HG02678 (cell line): ENCODE measurements around the gene DMAC2L.

Source experiments
- ATAC-seq: cut with Tn5 transposase; IDR thresholded peaks from one replicate; pipeline ENCODE4 v1.9.1; 2021; ENCODE audit warnings: mild to moderate bottlenecking, moderate library complexity; ENCODE audit not compliant: unreplicated experiment

Gene DMAC2L

GRCh38 chr14:50321009-50321660 lies 9.0 kb downstream of the DMAC2L start:
- ATAC-seq, result peak; percentile 88

GRCh38 chr14:50331596-50331995 lies 19.5 kb downstream of the DMAC2L start:
- no peak for ATAC-seq

- ATAC-seq, result no peak
Measured at GRCh38 chr14:50333014-50333509, 20.9 kb downstream of the DMAC2L start.

- ATAC-seq, result no peak
Measured at GRCh38 chr14:50334211-50334610, 22.1 kb downstream of the DMAC2L start.

GRCh38 chr14:50335389-50335788 lies 23.3 kb downstream of the DMAC2L start:
- ATAC-seq, result no peak

- peak; percentile 73 for ATAC-seq
Measured at GRCh38 chr14:50335989-50336824, 24.1 kb downstream of the DMAC2L start.

- no peak for ATAC-seq
Measured at GRCh38 chr14:50338587-50338986, 26.5 kb downstream of the DMAC2L start.

- no peak for ATAC-seq
Measured at GRCh38 chr14:50339178-50339804, 27.2 kb downstream of the DMAC2L start.

GRCh38 chr14:50340045-50340444 lies 27.9 kb downstream of the DMAC2L start:
- ATAC-seq, result no peak

GRCh38 chr14:50340963-50341362 lies 28.8 kb downstream of the DMAC2L start:
- no peak for ATAC-seq

GRCh38 chr14:50342221-50343078 lies 30.3 kb downstream of the DMAC2L start:
- ATAC-seq, result no peak

- ATAC-seq, result no peak
Measured at GRCh38 chr14:50343434-50343833, 31.3 kb downstream of the DMAC2L start.

GRCh38 chr14:50344116-50344775 lies 32.1 kb downstream of the DMAC2L start:
- peak; percentile 78 for ATAC-seq

- no peak for ATAC-seq
Measured at GRCh38 chr14:50344876-50345563, 32.9 kb downstream of the DMAC2L start.

- ATAC-seq, result no peak
Measured at GRCh38 chr14:50345846-50346422, 33.8 kb downstream of the DMAC2L start.

GRCh38 chr14:50347521-50347920 lies 35.4 kb downstream of the DMAC2L start:
- no peak for ATAC-seq

GRCh38 chr14:50348933-50349332 lies 36.8 kb downstream of the DMAC2L start:
- no peak for ATAC-seq

GRCh38 chr14:50350975-50351374 lies 38.9 kb downstream of the DMAC2L start:
- no peak for ATAC-seq

GRCh38 chr14:50352584-50352983 lies 40.5 kb downstream of the DMAC2L start:
- ATAC-seq, result no peak
